ENCODE data around the gene FMO2.

DNA sequence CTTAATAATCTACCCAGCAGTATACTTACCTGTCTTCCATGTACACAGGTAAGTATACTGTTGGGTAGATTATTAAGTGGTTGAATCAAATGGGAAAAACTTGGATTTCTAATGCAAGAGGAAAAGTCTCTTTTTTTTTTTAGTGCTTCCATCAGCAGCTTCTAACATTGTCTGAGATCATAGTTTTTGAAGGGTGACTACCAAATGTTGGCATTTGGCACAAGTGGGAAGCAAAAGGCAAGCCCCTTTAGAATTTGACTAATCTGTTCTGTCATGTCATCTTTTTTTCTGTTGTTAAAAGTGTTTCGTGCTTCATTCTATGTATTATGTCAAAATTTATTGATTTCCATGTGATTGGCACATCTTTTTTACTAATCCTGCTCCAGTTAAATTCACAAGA, 63.7 kb downstream of the FMO2 start:
- TF ChIP-seq, protein P1, sequence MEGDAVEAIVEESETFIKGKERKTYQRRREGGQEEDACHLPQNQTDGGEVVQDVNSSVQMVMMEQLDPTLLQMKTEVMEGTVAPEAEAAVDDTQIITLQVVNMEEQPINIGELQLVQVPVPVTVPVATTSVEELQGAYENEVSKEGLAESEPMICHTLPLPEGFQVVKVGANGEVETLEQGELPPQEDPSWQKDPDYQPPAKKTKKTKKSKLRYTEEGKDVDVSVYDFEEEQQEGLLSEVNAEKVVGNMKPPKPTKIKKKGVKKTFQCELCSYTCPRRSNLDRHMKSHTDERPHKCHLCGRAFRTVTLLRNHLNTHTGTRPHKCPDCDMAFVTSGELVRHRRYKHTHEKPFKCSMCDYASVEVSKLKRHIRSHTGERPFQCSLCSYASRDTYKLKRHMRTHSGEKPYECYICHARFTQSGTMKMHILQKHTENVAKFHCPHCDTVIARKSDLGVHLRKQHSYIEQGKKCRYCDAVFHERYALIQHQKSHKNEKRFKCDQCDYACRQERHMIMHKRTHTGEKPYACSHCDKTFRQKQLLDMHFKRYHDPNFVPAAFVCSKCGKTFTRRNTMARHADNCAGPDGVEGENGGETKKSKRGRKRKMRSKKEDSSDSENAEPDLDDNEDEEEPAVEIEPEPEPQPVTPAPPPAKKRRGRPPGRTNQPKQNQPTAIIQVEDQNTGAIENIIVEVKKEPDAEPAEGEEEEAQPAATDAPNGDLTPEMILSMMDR (IDR thresholded peaks at IDR 0.05; ENCODE audit: insufficient read depth, low read length) = no peak
- no peak for TF ChIP-seq SPI1 (IDR thresholded peaks at IDR 0.05; ENCODE audit: borderline replicate concordance, low read depth)

All from HL-60 (cell line).